ENCODE measurements around the gene SUPT6H.

Gene SUPT6H

GRCh38 chr17:28704219-28704858 lies 42.3 kb downstream of the SUPT6H start:
- in situ Hi-C loops (cut with MboI; ENCODE audit: low pct_unique_long_range_greater_than_20kb, low sequenced_read_pairs, unreplicated experiment), result no loop called here
- no peak for TF ChIP-seq CTCF (IDR thresholded peaks at IDR 0.05; ENCODE audit: extremely low read depth, insufficient read depth, missing control alignments)
- no peak for DNase-seq (ENCODE audit: low spot score)

- no peak for TF ChIP-seq CTCF (IDR thresholded peaks at IDR 0.05; ENCODE audit: extremely low read depth, insufficient read depth, missing control alignments)
- no peak for DNase-seq (ENCODE audit: low spot score)
- in situ Hi-C loops (cut with MboI; ENCODE audit: low pct_unique_long_range_greater_than_20kb, low sequenced_read_pairs, unreplicated experiment), result no loop called here
Measured at GRCh38 chr17:28705074-28705659, 43.2 kb downstream of the SUPT6H start.

GRCh38 chr17:28705728-28706334 lies 43.8 kb downstream of the SUPT6H start:
- TF ChIP-seq CTCF (IDR thresholded peaks at IDR 0.05; ENCODE audit: extremely low read depth, insufficient read depth, missing control alignments), result no peak
- no peak for DNase-seq (ENCODE audit: low spot score)
- in situ Hi-C loops (cut with MboI; ENCODE audit: low pct_unique_long_range_greater_than_20kb, low sequenced_read_pairs, unreplicated experiment), result no loop called here

- in situ Hi-C loops (cut with MboI; ENCODE audit: low pct_unique_long_range_greater_than_20kb, low sequenced_read_pairs, unreplicated experiment), result no loop called here
- no peak for DNase-seq (ENCODE audit: low spot score)
- TF ChIP-seq CTCF (IDR thresholded peaks at IDR 0.05; ENCODE audit: extremely low read depth, insufficient read depth, missing control alignments), result no peak
Measured at GRCh38 chr17:28706471-28707338, 44.7 kb downstream of the SUPT6H start.

GRCh38 chr17:28707339-28707720 lies 45.3 kb downstream of the SUPT6H start:
- DNase-seq (ENCODE audit: low spot score), result no peak
- in situ Hi-C loops (cut with MboI; ENCODE audit: low pct_unique_long_range_greater_than_20kb, low sequenced_read_pairs, unreplicated experiment), result no loop called here
- no peak for TF ChIP-seq CTCF (IDR thresholded peaks at IDR 0.05; ENCODE audit: extremely low read depth, insufficient read depth, missing control alignments)

Measured in GM13977 (cell line).